HG03571 (cell line): Measurements from ENCODE around the gene NDST1.

Source experiments
- ATAC-seq: cut with Tn5 transposase; IDR thresholded peaks from one replicate; pipeline ENCODE4 v1.9.1; 2021; ENCODE audit not compliant: unreplicated experiment

Gene NDST1

DNA sequence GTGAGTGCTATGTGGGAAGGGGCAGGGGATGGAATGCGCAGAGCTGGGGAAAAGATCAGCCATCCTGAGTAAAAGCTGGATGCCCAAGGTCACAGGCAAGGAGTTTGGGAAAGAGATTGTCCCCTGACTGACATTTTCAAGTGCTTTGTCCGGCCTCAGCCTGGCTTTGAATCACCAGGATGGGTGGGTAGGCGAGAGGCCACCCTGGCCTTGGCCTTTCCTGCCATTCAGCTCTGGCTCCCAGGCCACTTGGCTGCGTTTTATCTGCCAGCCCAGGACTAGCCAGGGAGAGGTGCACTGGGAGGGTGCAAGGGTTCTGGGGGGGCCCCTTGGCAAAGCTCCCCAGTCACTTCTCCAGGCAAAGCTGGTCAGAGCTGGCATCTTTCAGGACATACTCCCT lies 95.1 kb downstream of the NDST1 start:
- no peak for ATAC-seq

DNA sequence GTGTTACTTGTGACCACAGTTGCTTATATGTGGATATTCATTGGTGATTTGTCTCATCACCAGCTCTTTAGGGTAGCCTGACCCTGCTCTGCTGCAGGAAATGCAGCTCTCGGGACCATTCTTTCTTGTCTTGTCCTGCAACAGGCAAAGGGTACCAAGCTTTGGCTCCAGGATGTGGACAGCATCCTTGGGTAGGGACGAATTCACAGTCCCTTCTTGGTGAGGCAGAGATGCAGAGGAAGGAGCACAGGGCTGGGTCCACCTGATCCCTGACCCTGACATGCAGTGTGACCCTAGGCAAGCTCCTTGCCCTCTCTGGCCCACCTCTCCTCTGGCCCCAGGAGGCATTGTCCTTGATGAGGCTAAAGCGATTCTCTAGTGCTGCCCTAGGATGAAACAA lies 95.6 kb downstream of the NDST1 start:
- ATAC-seq, result no peak

DNA sequence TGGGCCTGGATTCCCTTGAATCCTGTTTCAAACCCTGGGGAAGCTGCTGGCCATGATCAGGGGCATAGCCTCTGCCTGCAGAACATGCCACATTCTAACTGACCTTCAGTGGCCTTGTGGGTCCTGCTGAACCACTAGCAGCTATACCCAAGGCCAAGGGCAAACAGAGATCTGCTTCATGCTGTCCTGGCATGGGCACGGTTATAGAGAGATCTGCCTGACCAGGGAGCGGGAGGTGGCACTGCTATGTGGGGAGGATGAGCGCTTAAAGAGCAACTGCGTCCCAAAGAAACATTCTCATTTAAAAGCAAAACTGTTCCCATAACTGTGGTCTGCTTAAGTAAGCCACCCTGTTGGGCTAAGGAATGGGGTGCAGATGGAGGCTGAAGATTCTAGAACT lies 96.1 kb downstream of the NDST1 start:
- no peak for ATAC-seq

DNA sequence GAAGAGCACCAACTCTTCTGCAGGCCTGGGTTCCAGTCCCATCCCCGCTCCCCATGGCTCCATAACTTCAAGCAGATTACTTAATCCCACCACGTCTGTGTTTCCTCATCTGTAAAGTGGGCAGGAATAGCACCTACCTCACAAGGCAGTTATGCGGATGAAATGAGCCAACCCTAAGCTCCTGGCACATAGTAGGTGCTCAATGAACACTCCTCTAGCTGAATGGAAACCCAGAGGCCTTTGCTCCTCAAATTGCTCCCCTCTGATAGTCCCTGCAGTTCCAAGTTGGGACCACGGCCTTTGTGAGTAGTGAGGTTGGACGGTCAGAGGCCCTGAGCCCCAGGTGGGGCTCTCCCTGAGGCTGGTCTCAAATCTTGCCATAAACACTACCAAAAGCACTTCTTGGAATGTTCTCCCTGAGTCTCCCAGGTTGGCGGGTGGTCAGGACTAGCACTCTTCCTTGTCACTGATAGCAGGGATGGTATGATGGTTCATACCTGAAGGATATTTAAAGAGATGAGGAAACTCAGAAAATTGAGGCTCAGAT lies 97.0 kb downstream of the NDST1 start:
- ATAC-seq, result no peak

DNA sequence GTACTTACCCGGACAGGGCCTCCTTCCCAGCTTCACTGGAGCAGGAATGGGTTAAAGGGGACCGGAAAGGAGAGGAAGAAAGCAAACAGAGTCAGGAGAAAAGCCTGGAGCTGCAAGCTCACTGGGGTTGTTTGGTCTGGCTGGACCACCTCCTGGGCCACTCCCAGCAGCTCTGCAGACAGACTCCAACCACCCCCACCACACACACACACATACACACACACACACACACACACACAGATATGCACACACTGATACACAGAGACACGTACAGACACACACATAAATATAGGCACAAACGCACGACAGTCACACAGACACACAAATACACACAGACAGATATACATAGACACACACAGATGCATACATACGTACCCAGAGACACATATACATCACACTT lies 97.6 kb downstream of the NDST1 start:
- no peak for ATAC-seq

DNA sequence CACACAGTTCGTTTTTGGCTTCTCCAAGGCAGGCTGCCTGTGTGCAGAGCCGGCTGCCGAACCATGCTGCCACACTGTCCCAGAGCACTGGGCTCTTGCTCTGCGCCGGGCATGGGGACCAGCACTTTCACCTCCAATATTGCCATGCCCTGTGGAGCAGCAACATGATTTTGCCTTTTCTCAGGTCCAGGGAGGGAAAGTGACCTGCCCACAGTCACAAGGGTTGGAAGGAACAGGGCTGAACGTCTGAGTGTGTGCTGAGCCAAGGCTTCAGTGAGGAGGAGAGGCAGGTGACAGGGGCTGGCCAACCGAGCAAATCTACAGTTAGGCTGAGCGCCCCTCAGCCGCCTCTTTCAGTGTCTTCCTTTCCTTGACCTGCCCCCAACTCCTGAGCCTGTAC lies 98.5 kb downstream of the NDST1 start:
- ATAC-seq, result no peak

DNA sequence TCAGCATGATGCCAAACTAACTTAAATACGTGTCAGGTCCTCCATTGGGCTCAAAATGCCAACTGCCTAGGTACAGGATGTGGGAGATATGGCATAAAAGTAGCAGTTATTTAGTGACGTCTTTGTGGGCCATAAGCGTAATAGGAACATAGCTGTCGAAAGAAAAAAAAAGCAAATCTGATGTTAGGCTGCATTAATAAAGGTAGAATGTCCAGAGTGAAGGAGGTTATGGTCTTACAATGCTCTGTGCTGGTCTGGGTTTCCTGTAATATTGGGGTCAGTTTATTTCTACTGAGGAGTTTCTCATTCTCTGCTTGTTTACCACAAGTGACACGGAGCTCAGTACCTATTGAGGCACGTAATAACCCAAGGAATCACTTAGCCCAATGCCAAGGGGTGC lies 99.2 kb downstream of the NDST1 start:
- ATAC-seq, result no peak
